Skin epidermis (tissue), 12 donors: ENCODE data around the gene FBLN2.

Experiments used
- H3K27ac ChIP-seq, 21 experiments: fragments of 200-600 bp; sonication (generic) in 11 of 21; one replicate each; pipeline ENCODE4 v1.5.0; 2020; ENCODE audit warnings: mild to moderate bottlenecking in 3 of 21, inconsistent platforms in 2 of 21, moderate library complexity in 2 of 21
- H3K4me3 ChIP-seq, 7 experiments: fragments of 200-600 bp; sonication (generic) in 2 of 7; one replicate each; pipeline ENCODE4 v1.5.0; 2020; ENCODE audit warnings: inconsistent platforms in 2 of 7, mild to moderate bottlenecking in 2 of 7, moderate library complexity in 1 of 7

The FBLN2 gene

GRCh38 chr3:13647298-13648059 lies 98.6 kb downstream of the FBLN2 start:
- H3K4me3 ChIP-seq = no peak overlapping the region
- no peak overlapping the region for H3K27ac ChIP-seq

GRCh38 chr3:13648060-13649001 lies 99.4 kb downstream of the FBLN2 start:
- no peak overlapping the region for H3K27ac ChIP-seq
- no peak overlapping the region for H3K4me3 ChIP-seq

GRCh38 chr3:13650210-13651056 lies 101.5 kb downstream of the FBLN2 start:
- H3K4me3 ChIP-seq = no peak overlapping the region

GRCh38 chr3:13651057-13651400 lies 102.1 kb downstream of the FBLN2 start:
- H3K27ac ChIP-seq = no peak overlapping the region
- H3K4me3 ChIP-seq = no peak overlapping the region

More at GRCh38 chr3:13650210-13651056, 101.5 kb downstream of the FBLN2 start:
- H3K27ac ChIP-seq = no peak overlapping the region

DNA sequence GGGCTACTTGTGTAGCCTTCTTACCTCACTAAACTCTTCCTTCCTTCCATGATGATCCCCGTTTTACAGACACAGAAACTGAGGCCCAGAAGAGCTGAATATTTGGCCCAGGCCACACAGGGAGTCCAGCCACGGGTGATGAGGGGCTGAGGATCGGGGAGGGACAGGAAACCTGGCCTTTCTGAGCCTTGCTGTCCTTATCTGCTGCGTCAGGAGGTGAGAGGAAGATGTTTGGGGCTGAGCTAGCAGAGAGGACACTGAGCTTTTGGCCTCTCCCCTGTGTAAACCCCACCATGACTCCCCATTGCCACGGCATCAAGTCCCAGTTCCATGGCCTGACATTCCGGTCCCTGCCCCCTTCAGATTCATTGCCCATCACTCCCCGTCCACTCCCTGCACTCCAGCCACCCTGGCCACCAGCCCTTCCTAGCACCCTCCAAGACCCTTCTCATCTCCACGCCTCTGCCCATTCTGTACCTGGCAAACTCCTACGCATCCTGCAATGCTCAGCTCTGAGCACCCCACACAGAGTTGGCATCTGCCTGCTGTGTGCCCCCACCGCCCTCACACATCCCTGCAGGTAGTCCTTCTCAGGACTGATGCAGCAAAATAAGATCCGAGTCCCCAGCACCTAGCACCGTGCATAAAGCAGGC lies 103.0 kb downstream of the FBLN2 start:
- Histone ChIP-seq H3K27ac (no peak overlapping the region), H3K4me3 (no peak overlapping the region)

GRCh38 chr3:13652728-13653127 lies 103.8 kb downstream of the FBLN2 start:
- Histone ChIP-seq H3K4me3 (no peak overlapping the region), H3K27ac (no peak overlapping the region)

- H3K4me3 ChIP-seq = no peak overlapping the region
- no peak overlapping the region for H3K27ac ChIP-seq
Observed at GRCh38 chr3:13653631-13654279, 104.8 kb downstream of the FBLN2 start.

GRCh38 chr3:13654330-13655060 lies 105.6 kb downstream of the FBLN2 start:
- H3K4me3 ChIP-seq = peak overlapping the region in 1 of 7 experiments; percentile 14
- no peak overlapping the region for H3K27ac ChIP-seq

- Histone ChIP-seq H3K27ac (no peak overlapping the region), H3K4me3 (peak overlapping the region in 2 of 7 experiments; percentile 14 to 19)
Observed at GRCh38 chr3:13655061-13655913, 106.4 kb downstream of the FBLN2 start.

DNA sequence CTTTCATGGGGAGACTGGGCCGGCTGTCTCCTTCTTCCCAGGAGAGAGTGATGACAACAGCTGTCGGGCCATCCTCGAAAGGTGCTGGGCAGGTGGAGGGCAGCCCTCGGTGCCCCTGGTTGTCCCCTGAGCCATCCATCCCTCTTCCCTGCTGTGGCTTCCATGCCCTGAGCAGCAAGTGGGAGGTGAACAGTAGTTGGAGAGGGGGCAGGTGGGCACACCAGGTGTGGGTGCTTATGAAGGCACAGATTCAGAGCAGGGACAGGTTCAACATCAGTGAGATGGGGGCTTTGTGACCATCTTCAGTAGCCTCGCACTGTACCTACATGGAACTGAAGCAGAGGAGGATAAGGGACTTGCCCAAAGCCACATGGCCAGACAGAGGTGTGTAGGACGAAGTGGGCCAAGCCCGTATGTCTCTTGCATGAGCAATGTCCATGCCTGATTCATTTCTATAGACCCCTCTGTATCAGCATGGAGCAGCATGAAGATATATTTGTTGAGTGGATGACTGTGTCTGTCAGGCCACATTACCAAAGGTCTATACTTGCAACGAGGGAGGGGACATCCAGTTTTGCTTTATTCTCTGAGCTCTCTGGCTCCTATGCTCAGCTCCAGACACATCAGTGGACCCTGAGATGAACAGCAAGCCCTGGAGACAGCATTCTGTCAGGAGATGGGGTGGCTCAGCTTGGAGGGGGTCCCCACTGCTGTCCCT lies 107.8 kb downstream of the FBLN2 start:
- H3K4me3 ChIP-seq = no peak overlapping the region
- no peak overlapping the region for H3K27ac ChIP-seq

- no peak overlapping the region for H3K27ac ChIP-seq
- no peak overlapping the region for H3K4me3 ChIP-seq
Observed at GRCh38 chr3:13657660-13658435, 108.9 kb downstream of the FBLN2 start.

GRCh38 chr3:13658681-13659080 lies 109.8 kb downstream of the FBLN2 start:
- Histone ChIP-seq H3K27ac (no peak overlapping the region), H3K4me3 (no peak overlapping the region)

GRCh38 chr3:13659221-13659969 lies 110.5 kb downstream of the FBLN2 start:
- Histone ChIP-seq H3K27ac (no peak overlapping the region), H3K4me3 (no peak overlapping the region)

- H3K27ac ChIP-seq = no peak overlapping the region
- H3K4me3 ChIP-seq = no peak overlapping the region
Observed at GRCh38 chr3:13660042-13660874, 111.3 kb downstream of the FBLN2 start.

GRCh38 chr3:13661121-13661520 lies 112.2 kb downstream of the FBLN2 start:
- H3K27ac ChIP-seq = no peak overlapping the region
- H3K4me3 ChIP-seq = no peak overlapping the region
